Thyroid gland (tissue), 4 donors: ENCODE data around the gene ZMIZ1.

Experiments used
- CTCF ChIP-seq, 6 experiments: fragments of 200-600 bp in 3 of 6; fragments of 450-650 bp in 3 of 6; sonication (generic) in 3 of 6; IDR thresholded peaks; one replicate each; pipeline ENCODE4 v1.5.1; 2016 to 2019; ENCODE audit warnings: antibody characterized with exemption in 6 of 6, mild to moderate bottlenecking in 2 of 6, inconsistent platforms in 1 of 6, moderate library complexity in 1 of 6
- POLR2A ChIP-seq, 2 donors: fragments of 450-650 bp; IDR thresholded peaks; one replicate each; pipeline ENCODE4 v1.6.1; 2017; ENCODE audit warnings: antibody characterized with exemption in 2 of 2, mild to moderate bottlenecking in 2 of 2, moderate library complexity in 1 of 2

- TF ChIP-seq POLR2A (IDR thresholded peaks at IDR 0.05) = no peak
- no peak for TF ChIP-seq CTCF (IDR thresholded peaks at IDR 0.05)
Observed at GRCh38 chr10:79026341-79026761, 42.4 kb upstream of the ZMIZ1 start.
